Right cardiac atrium (tissue), 5 donors: ENCODE data around the gene RAET1E. TPM values are rescaled to one million over a fixed set of nuclear protein-coding genes. Genes with fewer than 3 reads are reported as not detected.
"Not testable (repeated sequence)": the region's sequence is repeated elsewhere in the genome, so short reads cannot be mapped to it uniquely, and the experiment has no call there.

Experiments
- ATAC-seq, 2 donors: fragments of 200-7000 bp; cut with Tn5 transposase; one replicate each; pipeline versions ENCODE4 v1.8.0 to v1.9.1; 2020; ENCODE audit warnings: moderate library complexity in 2 of 2, mild to moderate bottlenecking in 1 of 2
- DNase-seq, 3 donors: peaks; one replicate each; pipeline ENCODE4 v3.0.0-alpha.2; 2020
- H3K27ac ChIP-seq: one replicate; pipeline ENCODE4 v1.5.1; 2013; ENCODE audit warnings: mild to moderate bottlenecking, low read length, control low read depth, moderate library complexity
- H3K27me3 ChIP-seq: one replicate; pipeline ENCODE4 v1.6.1; 2013; ENCODE audit not compliant: control insufficient read depth, insufficient read depth
- H3K4me1 ChIP-seq: one replicate; pipeline ENCODE4 v1.6.1; 2013; ENCODE audit warnings: low read length; ENCODE audit not compliant: control insufficient read depth, insufficient read depth
- H3K4me3 ChIP-seq: one replicate; pipeline ENCODE4 v1.5.1; 2013; ENCODE audit warnings: low read length, control low read depth
- H3K9me3 ChIP-seq: one replicate; pipeline ENCODE4 v1.6.1; 2013; ENCODE audit warnings: low read length; ENCODE audit not compliant: control insufficient read depth
- WGBS: extraction: QIAGEN DNeasy Blood & Tissue Kit; methylation state at CpG from one replicate; pipeline ENCODE4 v1.1.7; 2013; 5-methylcytosine and 5-hydroxymethylcytosine counted together
- intact Hi-C, 4 donors: fragments of 100-400 bp; cut with DNase I; formaldehyde crosslinking; loops; one replicate each; pipeline versions ENCODE4 v1.11.0 to v1.14.0; 2022 to 2023
- polyA plus RNA-seq: library from polyadenylated mRNA; stranded (reverse); fragments of 200-250 nt; gene quantifications from one replicate; pipeline ENCODE4 v1.2.3, GENCODE V29; 2013
- total RNA-seq, 4 donors: library from RNA; stranded (reverse); fragmentation: NEBNext Ultra II Directional; extraction: Animal tissue kit (Norgen Biotek cat#: 25700); gene quantifications; one replicate each; pipeline ENCODE4 v1.2.1, GENCODE V29; 2021
- donor health status: healthy with polysubstance abuse.
- donor health status: DM: no; HTN: yes; CAD: no.
- donor health status: DM: no; HTN: no; CAD: no.
- donor health status: DM: no; HTN: yes; CAD: no; lungs with severe emphysema.
- donor health status: DM: yes; HTN: yes; CAD: no.

Gene RAET1E
- total and polyA plus RNA-seq, 5 donors, result 0.17 to 0.45 (median 0.41) TPM

- intact Hi-C loops, H3K9me3 ChIP-seq, ATAC-seq, DNase-seq, H3K27ac ChIP-seq, H3K27me3 ChIP-seq, H3K4me3 ChIP-seq, H3K4me1 ChIP-seq: not testable (repeated sequence)
- 80% methylated on average over 4 of the region's 4 CpGs for WGBS
These were observed 10.6 kb upstream of the RAET1E start for GRCh38 chr6:149908480-149908879.

- no peak for ATAC-seq
- WGBS, result 87% methylated on average over 2 of the region's 2 CpGs
- H3K4me3 ChIP-seq, result no peak overlapping the region
- H3K27ac ChIP-seq, result no peak overlapping the region
- intact Hi-C loops, result no loop called here
- peaks cover 3% of the 10 kb centered on the region for H3K4me1 ChIP-seq
- H3K9me3 ChIP-seq, result no peaks in the 10 kb centered on the region
- no peaks in the 10 kb centered on the region for H3K27me3 ChIP-seq
- DNase-seq, result no peak
These were observed 9.4 kb upstream of the RAET1E start for GRCh38 chr6:149907317-149907716.

- DNase-seq (no peak), ATAC-seq (no peak)
- Histone ChIP-seq H3K4me1 (peaks cover 3% of the 10 kb centered on the region), H3K27me3 (no peaks in the 10 kb centered on the region), H3K9me3 (no peaks in the 10 kb centered on the region), H3K4me3 (no peak overlapping the region), H3K27ac (no peak overlapping the region)
- WGBS, result 96% methylated on average over 4 of the region's 4 CpGs
- intact Hi-C loops, result no loop called here
These were observed 8.5 kb upstream of the RAET1E start for GRCh38 chr6:149906405-149906804.

GRCh38 chr6:149905911-149906371, 8.0 kb upstream of the RAET1E start:
- Histone ChIP-seq H3K27ac (no peak overlapping the region), H3K27me3 (no peaks in the 10 kb centered on the region), H3K4me3 (no peak overlapping the region), H3K9me3 (no peaks in the 10 kb centered on the region), H3K4me1 (peaks cover 3% of the 10 kb centered on the region)
- no peak for DNase-seq
- no peak for ATAC-seq
- WGBS, result 70% methylated on average over 6 of the region's 6 CpGs
- intact Hi-C loops, result no loop called here

GRCh38 chr6:149905371-149905910, 7.5 kb upstream of the RAET1E start:
- peak; percentile 9 to 16 for ATAC-seq

GRCh38 chr6:149904661-149905370, 6.9 kb upstream of the RAET1E start:
- H3K27me3 ChIP-seq, result no peaks in the 10 kb centered on the region
- WGBS, result 79% methylated on average over 13 of the region's 13 CpGs
- intact Hi-C loops, result no loop called here
- no peak overlapping the region for H3K27ac ChIP-seq
- DNase-seq, result no peak
- no peaks in the 10 kb centered on the region for H3K9me3 ChIP-seq
- no peak overlapping the region for H3K4me3 ChIP-seq
- peak; percentile 23 to 45 for ATAC-seq
- H3K4me1 ChIP-seq, result peaks cover 3% of the 10 kb centered on the region

More at GRCh38 chr6:149905371-149905910, 7.5 kb upstream of the RAET1E start:
- 90% methylated on average over 18 of the region's 18 CpGs for WGBS
- Histone ChIP-seq H3K9me3 (no peaks in the 10 kb centered on the region), H3K27me3 (no peaks in the 10 kb centered on the region), H3K27ac (no peak overlapping the region), H3K4me1 (peaks cover 3% of the 10 kb centered on the region), H3K4me3 (no peak overlapping the region)
- intact Hi-C loops, result no loop called here
- DNase-seq, result peak in 1 of 3 donors; percentile 59

- 78% methylated on average over 5 of the region's 5 CpGs for WGBS
- ATAC-seq (no peak), DNase-seq (no peak)
- intact Hi-C loops, result no loop called here
- H3K4me1 ChIP-seq, result peaks cover 3% of the 10 kb centered on the region
- no peaks in the 10 kb centered on the region for H3K9me3 ChIP-seq
- H3K4me3 ChIP-seq, result no peak overlapping the region
- no peaks in the 10 kb centered on the region for H3K27me3 ChIP-seq
- no peak overlapping the region for H3K27ac ChIP-seq
These were observed 6.2 kb upstream of the RAET1E start for GRCh38 chr6:149903938-149904611.

- DNase-seq (no peak), ATAC-seq (no peak)
- intact Hi-C loops, result no loop called here
- Histone ChIP-seq H3K4me3 (no peak overlapping the region), H3K27ac (no peak overlapping the region), H3K27me3 (no peaks in the 10 kb centered on the region), H3K4me1 (peaks cover 10% of the 10 kb centered on the region), H3K9me3 (no peaks in the 10 kb centered on the region)
- WGBS, result 87% methylated on average over 6 of the region's 6 CpGs
These were observed 3.7 kb upstream of the RAET1E start for GRCh38 chr6:149901444-149902140.

GRCh38 chr6:149900620-149901443, 2.9 kb upstream of the RAET1E start:
- DNase-seq (peak in 1 of 3 donors; percentile 48), ATAC-seq (peak in 1 of 2 donors; percentile 18)
- 81% methylated on average over 11 of the region's 11 CpGs for WGBS
- Histone ChIP-seq H3K27ac (no peak overlapping the region), H3K9me3 (no peaks in the 10 kb centered on the region), H3K4me1 (peaks cover 14% of the 10 kb centered on the region), H3K4me3 (no peak overlapping the region), H3K27me3 (no peaks in the 10 kb centered on the region)
- intact Hi-C loops, result no loop called here

GRCh38 chr6:149899926-149900619, 2.2 kb upstream of the RAET1E start:
- no peak overlapping the region for H3K27ac ChIP-seq

More at GRCh38 chr6:149899926-149900619, 2.2 kb upstream of the RAET1E start:
- Histone ChIP-seq H3K9me3 (no peaks in the 10 kb centered on the region), H3K4me1 (peaks cover 19% of the 10 kb centered on the region), H3K4me3 (no peak overlapping the region), H3K27me3 (no peaks in the 10 kb centered on the region)
- 86% methylated on average over 7 of the region's 7 CpGs for WGBS
- intact Hi-C loops, result no loop called here
- ATAC-seq (no peak), DNase-seq (no peak)
